Karpas-422 (cell line): ENCODE results near the gene KLK10. TPM values are rescaled to one million over a fixed set of nuclear protein-coding genes. Genes with fewer than 3 reads are reported as not detected.
"Not testable (repeated sequence)": the region's sequence is repeated elsewhere in the genome, so short reads cannot be mapped to it uniquely, and the experiment has no call there.

Experiments
- DNase-seq: peaks from one replicate; pipeline ENCODE4 v3.0.0-alpha.2; 2015
- H2AFZ ChIP-seq: fragments of 200-600 bp; sonication (generic); 2 replicates; pipeline ENCODE4 v1.6.1; 2014; ENCODE audit warnings: antibody characterized with exemption, low read length, mixed read lengths
- H3K27ac ChIP-seq: fragments of 200-600 bp; sonication (generic); 2 replicates; pipeline ENCODE4 v1.5.1; 2014; ENCODE audit warnings: mild to moderate bottlenecking, low read length, moderate library complexity
- H3K27me3 ChIP-seq: fragments of 200-600 bp; sonication (generic); 2 replicates; pipeline ENCODE4 v1.6.1; 2014; ENCODE audit warnings: low read length, mixed read lengths
- H3K36me3 ChIP-seq: fragments of 200-600 bp; sonication (generic); 2 replicates; pipeline ENCODE4 v1.6.1; 2014; ENCODE audit warnings: low read length, mixed read lengths; ENCODE audit not compliant: insufficient read depth
- H3K4me1 ChIP-seq: fragments of 200-600 bp; sonication (generic); 2 replicates; pipeline ENCODE4 v1.6.1; 2014; ENCODE audit warnings: mild to moderate bottlenecking, low read length, mixed read lengths
- H3K4me2 ChIP-seq: fragments of 200-600 bp; sonication (generic); 2 replicates; pipeline ENCODE4 v1.6.1; 2014; ENCODE audit warnings: low read length, low read depth, mild to moderate bottlenecking; ENCODE audit not compliant: poor library complexity, severe bottlenecking
- H3K4me3 ChIP-seq: fragments of 200-600 bp; sonication (generic); 2 replicates; pipeline ENCODE4 v1.5.1; 2014; ENCODE audit warnings: mild to moderate bottlenecking, antibody characterized with exemption, low read length, mixed read lengths
- H3K79me2 ChIP-seq: fragments of 200-600 bp; sonication (generic); 2 replicates; pipeline ENCODE4 v1.6.1; 2014; ENCODE audit warnings: mild to moderate bottlenecking, low read length, mixed read lengths
- H3K9ac ChIP-seq: fragments of 200-600 bp; sonication (generic); 2 replicates; pipeline ENCODE4 v1.6.0; 2014; ENCODE audit warnings: low read length
- H3K9me2 ChIP-seq: fragments of 200-600 bp; sonication (generic), shearing (Covaris generic); replicated peaks from 2 replicates; pipeline ENCODE4 v1.6.0; 2014; ENCODE audit warnings: mild to moderate bottlenecking, low read length, moderate library complexity; ENCODE audit not compliant: insufficient read depth
- H3K9me3 ChIP-seq: fragments of 300-700, 200-600 bp; sonication (generic); 2 replicates; pipeline ENCODE4 v1.6.1; 2014; ENCODE audit warnings: low read length, mixed read lengths
- H4K20me1 ChIP-seq: fragments of 200-600 bp; sonication (generic); 2 replicates; pipeline ENCODE4 v1.6.1; 2014; ENCODE audit warnings: mild to moderate bottlenecking, antibody characterized with exemption, low read length, low read depth; ENCODE audit not compliant: insufficient read depth
- total RNA-seq: library from RNA; depleted of rRNA; stranded (reverse); fragments of >200 nt; shearing (Covaris generic); gene quantifications from 2 replicates; pipeline ENCODE4 v1.2.3, GENCODE V29; 2014; ENCODE audit warnings: low replicate concordance

KLK10 gene
- total RNA-seq, 1 experiment from 2014 or later, result not detected

- no peak overlapping the region for H3K9ac ChIP-seq
- no peak for DNase-seq
- peaks cover 10% of the 10 kb centered on the region for H3K9me3 ChIP-seq
- H3K27ac ChIP-seq, result no peak overlapping the region
- H3K79me2 ChIP-seq, result no peaks in the 10 kb centered on the region
- H2AFZ ChIP-seq, result no peak overlapping the region
- no peak overlapping the region for H3K4me2 ChIP-seq
- no peaks in the 10 kb centered on the region for H3K4me1 ChIP-seq
- no peaks in the 10 kb centered on the region for H3K36me3 ChIP-seq
- no peak overlapping the region for H3K4me3 ChIP-seq
- H4K20me1 ChIP-seq, result no peaks in the 10 kb centered on the region
- no peaks in the 10 kb centered on the region for H3K9me2 ChIP-seq
- no peaks in the 10 kb centered on the region for H3K27me3 ChIP-seq
Measured at GRCh38 chr19:50992666-50993035, 26.9 kb downstream of the KLK10 start.

- H3K9ac ChIP-seq, result not testable (repeated sequence)
Measured at GRCh38 chr19:50984416-50984815, 35.1 kb downstream of the KLK10 start.

GRCh38 chr19:50983625-50984292, 35.8 kb downstream of the KLK10 start, which contains the start of gene KLK7:
Gene KLK7 (minus strand): TSS chr19:50983917. CDS start chr19:50982399, 1,518 bp downstream.
- Histone ChIP-seq H3K27ac (no peak within 1 kb of the TSS), H3K79me2 (no peaks in the 10 kb centered on the region), H4K20me1 (no peaks in the 10 kb centered on the region), H3K9me2 (no peaks in the 10 kb centered on the region), H2AFZ (no peak within 1 kb of the TSS), H3K36me3 (no peaks in the 10 kb centered on the region), H3K4me2 (no peak within 1 kb of the TSS), H3K27me3 (no peaks in the 10 kb centered on the region), H3K9me3 (no peaks in the 10 kb centered on the region), H3K4me3 (no peak within 1 kb of the TSS), H3K9ac (no peak within 1 kb of the TSS), H3K4me1 (no peaks in the 10 kb centered on the region)
- DNase-seq, result no peak

More at GRCh38 chr19:50984416-50984815, 35.1 kb downstream of the KLK10 start:
- not testable (repeated sequence) for H3K4me1 ChIP-seq, H4K20me1 ChIP-seq, H3K9me2 ChIP-seq, H2AFZ ChIP-seq, H3K9me3 ChIP-seq, H3K36me3 ChIP-seq, DNase-seq, H3K27me3 ChIP-seq, H3K27ac ChIP-seq, H3K4me3 ChIP-seq, H3K79me2 ChIP-seq, H3K4me2 ChIP-seq

- Histone ChIP-seq H3K9me2 (no peaks in the 10 kb centered on the region), H3K4me1 (no peaks in the 10 kb centered on the region), H3K4me2 (no peak overlapping the region), H4K20me1 (no peaks in the 10 kb centered on the region), H3K79me2 (no peaks in the 10 kb centered on the region), H3K27me3 (no peaks in the 10 kb centered on the region), H3K27ac (no peak overlapping the region), H3K9me3 (no peaks in the 10 kb centered on the region), H3K9ac (no peak overlapping the region), H2AFZ (no peak overlapping the region), H3K36me3 (no peaks in the 10 kb centered on the region), H3K4me3 (no peak overlapping the region)
- no peak for DNase-seq
Measured at GRCh38 chr19:50982186-50982585, 37.3 kb downstream of the KLK10 start.

GRCh38 chr19:50981587-50982146, 37.8 kb downstream of the KLK10 start:
- Histone ChIP-seq H3K79me2 (no peaks in the 10 kb centered on the region), H3K9me2 (no peaks in the 10 kb centered on the region), H3K9me3 (no peaks in the 10 kb centered on the region), H4K20me1 (no peaks in the 10 kb centered on the region), H3K4me2 (no peak overlapping the region), H3K36me3 (no peaks in the 10 kb centered on the region), H3K4me3 (no peak overlapping the region), H2AFZ (no peak overlapping the region), H3K9ac (no peak overlapping the region), H3K27me3 (no peaks in the 10 kb centered on the region), H3K4me1 (no peaks in the 10 kb centered on the region), H3K27ac (no peak overlapping the region)
- no peak for DNase-seq

GRCh38 chr19:50980208-50980607, 39.3 kb downstream of the KLK10 start:
- no peak overlapping the region for H2AFZ ChIP-seq
- no peak overlapping the region for H3K27ac ChIP-seq
- no peak overlapping the region for H3K4me2 ChIP-seq
- H3K79me2 ChIP-seq, result no peaks in the 10 kb centered on the region
- no peaks in the 10 kb centered on the region for H3K4me1 ChIP-seq
- H3K9me3 ChIP-seq, result no peaks in the 10 kb centered on the region
- no peak overlapping the region for H3K4me3 ChIP-seq
- H3K9ac ChIP-seq, result no peak overlapping the region
- H4K20me1 ChIP-seq, result no peaks in the 10 kb centered on the region
- H3K36me3 ChIP-seq, result no peaks in the 10 kb centered on the region
- no peaks in the 10 kb centered on the region for H3K9me2 ChIP-seq
- H3K27me3 ChIP-seq, result no peaks in the 10 kb centered on the region
- DNase-seq, result no peak

GRCh38 chr19:50979758-50980157, 39.8 kb downstream of the KLK10 start:
- Histone ChIP-seq H3K27me3 (no peaks in the 10 kb centered on the region), H3K9me3 (no peaks in the 10 kb centered on the region), H3K4me2 (no peak overlapping the region), H3K27ac (no peak overlapping the region), H3K4me3 (no peak overlapping the region), H3K9ac (no peak overlapping the region), H3K4me1 (no peaks in the 10 kb centered on the region), H3K79me2 (no peaks in the 10 kb centered on the region), H4K20me1 (no peaks in the 10 kb centered on the region), H2AFZ (no peak overlapping the region), H3K9me2 (no peaks in the 10 kb centered on the region), H3K36me3 (no peaks in the 10 kb centered on the region)
- no peak for DNase-seq

- no peak overlapping the region for H3K4me2 ChIP-seq
- no peak overlapping the region for H3K9ac ChIP-seq
Measured at GRCh38 chr19:50978772-50979390, 40.6 kb downstream of the KLK10 start.

More at GRCh38 chr19:50978772-50979390, 40.6 kb downstream of the KLK10 start:
- H3K27me3 ChIP-seq, result no peaks in the 10 kb centered on the region
- no peak overlapping the region for H2AFZ ChIP-seq
- no peaks in the 10 kb centered on the region for H3K9me3 ChIP-seq
- H3K4me3 ChIP-seq, result no peak overlapping the region
- H4K20me1 ChIP-seq, result no peaks in the 10 kb centered on the region
- H3K79me2 ChIP-seq, result no peaks in the 10 kb centered on the region
- no peaks in the 10 kb centered on the region for H3K4me1 ChIP-seq
- H3K27ac ChIP-seq, result no peak overlapping the region
- DNase-seq, result no peak
- no peaks in the 10 kb centered on the region for H3K36me3 ChIP-seq
- H3K9me2 ChIP-seq, result no peaks in the 10 kb centered on the region
